HepG2 (cell line): ENCODE results near the gene MCC. TPM values are rescaled to one million over a fixed set of nuclear protein-coding genes. Genes with fewer than 3 reads are reported as not detected.
A peak's percentile ranks its signal among the peaks of the same experiment; 100 is the strongest.

Experiments
- ARNT2 ChIP-seq: sonication (generic); formaldehyde crosslinking; IDR thresholded peaks from 2 replicates; pipeline ENCODE4 v1.8.0; 2022; ENCODE audit warnings: mild to moderate bottlenecking, low read depth, missing genetic modification reagents, moderate library complexity
- CENPX ChIP-seq: sonication (generic); formaldehyde crosslinking; IDR thresholded peaks from 2 replicates; pipeline ENCODE4 v1.9.0; 2021; ENCODE audit warnings: mild to moderate bottlenecking, missing genetic modification reagents, moderate library complexity
- EEA1 ChIP-seq: sonication (generic); formaldehyde crosslinking; IDR thresholded peaks from 2 replicates; pipeline ENCODE4 v1.5.1; 2020; ENCODE audit warnings: mild to moderate bottlenecking, missing genetic modification reagents, borderline replicate concordance
- ELF4 ChIP-seq: sonication (generic); formaldehyde crosslinking; IDR thresholded peaks from 2 replicates; pipeline ENCODE4 v1.5.0; 2020; ENCODE audit warnings: missing genetic modification reagents, mild to moderate bottlenecking, moderate library complexity, borderline replicate concordance
- ISX ChIP-seq: sonication (generic); formaldehyde crosslinking; conservative IDR thresholded peaks from 2 replicates; pipeline ENCODE4 v1.5.0; 2020; ENCODE audit warnings: missing genetic modification reagents
- KDM3A ChIP-seq: IDR thresholded peaks from 2 replicates; pipeline ENCODE4 v1.6.1; 2018; ENCODE audit warnings: low read depth, missing compliant biosample characterization
- KMT2A ChIP-seq: sonication (generic); formaldehyde crosslinking; IDR thresholded peaks from 2 replicates; pipeline ENCODE4 v1.4.0; 2020; ENCODE audit warnings: missing genetic modification reagents
- NFRKB ChIP-seq: fragments of 450-650 bp; IDR thresholded peaks from 2 replicates; pipeline ENCODE4 v1.6.1; 2017
- NFYC ChIP-seq: IDR thresholded peaks from 2 replicates; pipeline ENCODE4 v1.6.1; 2016; ENCODE audit warnings: missing genetic modification reagents, missing compliant biosample characterization
- PHF21A ChIP-seq: sonication (generic); formaldehyde crosslinking; IDR thresholded peaks from 2 replicates; pipeline ENCODE4 v1.5.0; 2020; ENCODE audit warnings: mild to moderate bottlenecking, missing genetic modification reagents
- STAG1 ChIP-seq: sonication (generic); formaldehyde crosslinking; IDR thresholded peaks from 2 replicates; pipeline ENCODE4 v1.4.0; 2020; ENCODE audit warnings: missing genetic modification reagents
- ZBTB1 ChIP-seq: sonication (generic); formaldehyde crosslinking; IDR thresholded peaks from 2 replicates; pipeline ENCODE4 v1.4.0; 2020; ENCODE audit warnings: missing genetic modification reagents, borderline replicate concordance
- ZBTB20 ChIP-seq: sonication (generic); formaldehyde crosslinking; IDR thresholded peaks from 2 replicates; pipeline ENCODE4 v1.8.1; 2023; ENCODE audit warnings: missing genetic modification reagents, low read depth, mild to moderate bottlenecking, borderline replicate concordance
- ZFX ChIP-seq: sonication (generic); formaldehyde crosslinking; IDR thresholded peaks from 2 replicates; pipeline ENCODE4 v1.4.0; 2020; ENCODE audit warnings: mild to moderate bottlenecking, low read depth, missing genetic modification reagents, moderate library complexity
- ZNF33A ChIP-seq: sonication (generic); formaldehyde crosslinking; IDR thresholded peaks from 2 replicates; pipeline ENCODE4 v1.5.1; 2020; ENCODE audit warnings: missing genetic modification reagents, mild to moderate bottlenecking, moderate library complexity, borderline replicate concordance
- ZNF619 ChIP-seq: sonication (generic); formaldehyde crosslinking; IDR thresholded peaks from 2 replicates; pipeline ENCODE4 v1.4.0; 2020; ENCODE audit warnings: mild to moderate bottlenecking, missing genetic modification reagents
- ZNF672 ChIP-seq: sonication (generic); formaldehyde crosslinking; IDR thresholded peaks from 2 replicates; pipeline ENCODE4 v1.8.1; 2022; ENCODE audit warnings: missing genetic modification reagents
- ZNF709 ChIP-seq: sonication (generic); formaldehyde crosslinking; IDR thresholded peaks from 2 replicates; pipeline ENCODE4 v1.5.0; 2020; ENCODE audit warnings: mild to moderate bottlenecking, missing genetic modification reagents
- ZNF850 ChIP-seq: sonication (generic); formaldehyde crosslinking; conservative IDR thresholded peaks from 2 replicates; pipeline ENCODE4 v1.9.0; 2021; ENCODE audit warnings: mild to moderate bottlenecking, missing genetic modification reagents
- ZNF883 ChIP-seq: sonication (generic); formaldehyde crosslinking; IDR thresholded peaks from 2 replicates; pipeline ENCODE4 v1.5.1; 2020; ENCODE audit warnings: mild to moderate bottlenecking, missing genetic modification reagents; ENCODE audit errors: not compliant biosample characterization
- polyA plus RNA-seq, 8 experiments: library from polyadenylated mRNA; depleted of rRNA in 3 of 8; stranded (reverse) in 7 of 8; unstranded in 1 of 8; fragments of >200 nt; fragmentation: Illumina TruSeq in 4 of 8; extraction: Trizol in 4 of 8; gene quantifications; 2 replicates each; pipeline versions ENCODE4 v1.2.1 to v1.2.3, GENCODE V29; 2011 to 2016; ENCODE audit warnings: low read depth in 4 of 8, missing spikeins in 1 of 8, mixed read lengths in 1 of 8; ENCODE audit not compliant: insufficient read depth in 1 of 8
- total RNA-seq, 5 experiments: library from RNA; depleted of rRNA; stranded (reverse); fragments of >200 nt; fragmentation: Illumina TruSeq; extraction: Trizol; gene quantifications; 2 replicates each; pipeline ENCODE4 v1.2.3, GENCODE V29; 2016; ENCODE audit warnings: low read depth in 1 of 5
- TF ChIP-seq, protein P1 (sequence below): sonication (generic); formaldehyde crosslinking; conservative IDR thresholded peaks from 2 replicates; pipeline ENCODE4 v1.5.0; 2020; ENCODE audit warnings: missing genetic modification reagents
- TF ChIP-seq, protein P2 (sequence below): sonication (generic); formaldehyde crosslinking; IDR thresholded peaks from 2 replicates; pipeline ENCODE4 v1.4.0; 2020; ENCODE audit warnings: missing genetic modification reagents, mild to moderate bottlenecking, borderline replicate concordance
- TF ChIP-seq, protein P3 (sequence below): sonication (generic); formaldehyde crosslinking; IDR thresholded peaks from 2 replicates; pipeline ENCODE4 v1.8.0; 2022; ENCODE audit warnings: missing genetic modification reagents, mild to moderate bottlenecking, inconsistent platforms, borderline replicate concordance
- TF ChIP-seq, protein P4 (sequence below): sonication (generic); formaldehyde crosslinking; IDR thresholded peaks from 2 replicates; pipeline ENCODE4 v1.5.0; 2020; ENCODE audit warnings: mild to moderate bottlenecking, low read depth, missing genetic modification reagents, borderline replicate concordance
- TF ChIP-seq, protein P5 (sequence below): sonication (generic); formaldehyde crosslinking; IDR thresholded peaks from 2 replicates; pipeline ENCODE4 v1.4.0; 2020; ENCODE audit warnings: missing genetic modification reagents

Gene MCC
- total and polyA plus RNA-seq, 2 of the 13 experiments (the other 11 are each of a cell fraction or from before 2014, with no cell fraction given): 0.55 to 2.4 TPM

DNA sequence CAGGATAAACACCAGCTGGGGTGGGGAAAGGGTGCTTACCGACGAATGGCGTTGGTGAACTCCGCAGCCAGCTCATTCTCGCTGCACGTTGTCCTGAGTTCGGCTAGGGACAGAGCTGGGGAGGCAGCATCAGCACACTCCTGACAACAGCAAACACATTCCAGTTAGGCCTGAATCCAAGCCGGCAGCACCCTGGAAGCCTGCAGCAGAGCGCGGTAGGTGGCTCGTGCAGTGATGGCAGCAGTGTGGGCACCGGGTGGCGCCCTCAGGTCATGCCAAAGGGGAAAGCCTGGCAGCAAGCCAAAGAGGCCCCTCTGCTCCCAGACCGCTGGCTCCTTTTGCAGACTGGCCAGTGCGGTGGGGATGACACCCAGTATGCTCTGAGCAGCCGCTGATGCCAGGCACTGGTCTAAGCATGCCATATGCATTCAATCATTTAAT, 444.7 kb downstream of the MCC start (continued):
- no peak for TF ChIP-seq ZNF883 (CRISPR knock-in tag)
- TF ChIP-seq, protein P1, sequence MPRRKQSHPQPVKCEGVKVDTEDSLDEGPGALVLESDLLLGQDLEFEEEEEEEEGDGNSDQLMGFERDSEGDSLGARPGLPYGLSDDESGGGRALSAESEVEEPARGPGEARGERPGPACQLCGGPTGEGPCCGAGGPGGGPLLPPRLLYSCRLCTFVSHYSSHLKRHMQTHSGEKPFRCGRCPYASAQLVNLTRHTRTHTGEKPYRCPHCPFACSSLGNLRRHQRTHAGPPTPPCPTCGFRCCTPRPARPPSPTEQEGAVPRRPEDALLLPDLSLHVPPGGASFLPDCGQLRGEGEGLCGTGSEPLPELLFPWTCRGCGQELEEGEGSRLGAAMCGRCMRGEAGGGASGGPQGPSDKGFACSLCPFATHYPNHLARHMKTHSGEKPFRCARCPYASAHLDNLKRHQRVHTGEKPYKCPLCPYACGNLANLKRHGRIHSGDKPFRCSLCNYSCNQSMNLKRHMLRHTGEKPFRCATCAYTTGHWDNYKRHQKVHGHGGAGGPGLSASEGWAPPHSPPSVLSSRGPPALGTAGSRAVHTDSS: no peak
- no peak for TF ChIP-seq CENPX (CRISPR knock-in tag)
- TF ChIP-seq, protein P2, sequence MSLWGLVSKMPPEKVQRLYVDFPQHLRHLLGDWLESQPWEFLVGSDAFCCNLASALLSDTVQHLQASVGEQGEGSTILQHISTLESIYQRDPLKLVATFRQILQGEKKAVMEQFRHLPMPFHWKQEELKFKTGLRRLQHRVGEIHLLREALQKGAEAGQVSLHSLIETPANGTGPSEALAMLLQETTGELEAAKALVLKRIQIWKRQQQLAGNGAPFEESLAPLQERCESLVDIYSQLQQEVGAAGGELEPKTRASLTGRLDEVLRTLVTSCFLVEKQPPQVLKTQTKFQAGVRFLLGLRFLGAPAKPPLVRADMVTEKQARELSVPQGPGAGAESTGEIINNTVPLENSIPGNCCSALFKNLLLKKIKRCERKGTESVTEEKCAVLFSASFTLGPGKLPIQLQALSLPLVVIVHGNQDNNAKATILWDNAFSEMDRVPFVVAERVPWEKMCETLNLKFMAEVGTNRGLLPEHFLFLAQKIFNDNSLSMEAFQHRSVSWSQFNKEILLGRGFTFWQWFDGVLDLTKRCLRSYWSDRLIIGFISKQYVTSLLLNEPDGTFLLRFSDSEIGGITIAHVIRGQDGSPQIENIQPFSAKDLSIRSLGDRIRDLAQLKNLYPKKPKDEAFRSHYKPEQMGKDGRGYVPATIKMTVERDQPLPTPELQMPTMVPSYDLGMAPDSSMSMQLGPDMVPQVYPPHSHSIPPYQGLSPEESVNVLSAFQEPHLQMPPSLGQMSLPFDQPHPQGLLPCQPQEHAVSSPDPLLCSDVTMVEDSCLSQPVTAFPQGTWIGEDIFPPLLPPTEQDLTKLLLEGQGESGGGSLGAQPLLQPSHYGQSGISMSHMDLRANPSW (CRISPR knock-in tag): no peak
- TF ChIP-seq, protein P3, sequence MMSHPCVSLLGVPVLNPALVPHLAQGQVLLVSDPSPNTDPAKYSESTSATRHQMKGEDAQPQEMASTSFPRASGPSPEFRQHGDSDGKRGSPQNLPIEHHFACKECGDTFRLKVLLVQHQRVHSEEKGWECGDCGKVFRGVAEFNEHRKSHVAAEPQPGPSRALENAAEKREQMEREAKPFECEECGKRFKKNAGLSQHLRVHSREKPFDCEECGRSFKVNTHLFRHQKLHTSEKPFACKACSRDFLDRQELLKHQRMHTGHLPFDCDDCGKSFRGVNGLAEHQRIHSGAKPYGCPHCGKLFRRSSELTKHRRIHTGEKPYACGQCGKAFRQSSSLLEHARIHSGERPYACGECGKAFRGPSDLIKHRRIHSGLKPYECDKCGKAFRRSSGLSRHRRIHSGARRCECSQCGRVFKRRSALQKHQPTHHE (CRISPR knock-in tag): no peak
- no peak for TF ChIP-seq NFRKB
- TF ChIP-seq KDM3A (CRISPR knock-in tag): no peak
- TF ChIP-seq STAG1 (CRISPR knock-in tag): peak; percentile 82
- TF ChIP-seq ZBTB20 (CRISPR knock-in tag): no peak
- no peak for TF ChIP-seq ELF4 (CRISPR knock-in tag)
- TF ChIP-seq ZFX: no peak
- no peak for TF ChIP-seq ZNF850 (CRISPR knock-in tag)
- TF ChIP-seq ISX (CRISPR knock-in tag): no peak
- no peak for TF ChIP-seq KMT2A
- no peak for TF ChIP-seq EEA1 (CRISPR knock-in tag)
- no peak for TF ChIP-seq ZNF672 (CRISPR knock-in tag)
- TF ChIP-seq ARNT2 (CRISPR knock-in tag): no peak
- TF ChIP-seq PHF21A (CRISPR knock-in tag): no peak
- TF ChIP-seq, protein P4, sequence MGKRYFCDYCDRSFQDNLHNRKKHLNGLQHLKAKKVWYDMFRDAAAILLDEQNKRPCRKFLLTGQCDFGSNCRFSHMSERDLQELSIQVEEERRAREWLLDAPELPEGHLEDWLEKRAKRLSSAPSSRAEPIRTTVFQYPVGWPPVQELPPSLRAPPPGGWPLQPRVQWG (CRISPR knock-in tag): no peak
- TF ChIP-seq, protein P5, sequence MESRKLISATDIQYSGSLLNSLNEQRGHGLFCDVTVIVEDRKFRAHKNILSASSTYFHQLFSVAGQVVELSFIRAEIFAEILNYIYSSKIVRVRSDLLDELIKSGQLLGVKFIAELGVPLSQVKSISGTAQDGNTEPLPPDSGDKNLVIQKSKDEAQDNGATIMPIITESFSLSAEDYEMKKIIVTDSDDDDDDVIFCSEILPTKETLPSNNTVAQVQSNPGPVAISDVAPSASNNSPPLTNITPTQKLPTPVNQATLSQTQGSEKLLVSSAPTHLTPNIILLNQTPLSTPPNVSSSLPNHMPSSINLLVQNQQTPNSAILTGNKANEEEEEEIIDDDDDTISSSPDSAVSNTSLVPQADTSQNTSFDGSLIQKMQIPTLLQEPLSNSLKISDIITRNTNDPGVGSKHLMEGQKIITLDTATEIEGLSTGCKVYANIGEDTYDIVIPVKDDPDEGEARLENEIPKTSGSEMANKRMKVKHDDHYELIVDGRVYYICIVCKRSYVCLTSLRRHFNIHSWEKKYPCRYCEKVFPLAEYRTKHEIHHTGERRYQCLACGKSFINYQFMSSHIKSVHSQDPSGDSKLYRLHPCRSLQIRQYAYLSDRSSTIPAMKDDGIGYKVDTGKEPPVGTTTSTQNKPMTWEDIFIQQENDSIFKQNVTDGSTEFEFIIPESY (CRISPR knock-in tag): peak; percentile 87
- no peak for TF ChIP-seq ZNF619 (CRISPR knock-in tag)
- no peak for TF ChIP-seq NFYC (CRISPR knock-in tag)
- no peak for TF ChIP-seq ZBTB1 (CRISPR knock-in tag)
- no peak for TF ChIP-seq ZNF33A (CRISPR knock-in tag)
- no peak for TF ChIP-seq ZNF709
